ENCODE measurements around the gene KL.

GRCh38 chr13:33087790-33088189, 71.6 kb downstream of the KL start:
- TF ChIP-seq CTCF (IDR thresholded peaks at IDR 0.05) (no peak), EZH2 (IDR thresholded peaks at IDR 0.05; ENCODE audit: borderline replicate concordance, insufficient read depth, low read depth, low read length, poor library complexity, severe bottlenecking) (no peak)
